GM19328 (cell line): ENCODE results near the gene FCHSD1.
A peak's percentile ranks its signal among the peaks of the same experiment; 100 is the strongest.

Experiments
- ATAC-seq: cut with Tn5 transposase; IDR thresholded peaks from one replicate; pipeline ENCODE4 v1.9.1; 2021; ENCODE audit warnings: mild to moderate bottlenecking, moderate library complexity; ENCODE audit not compliant: unreplicated experiment

The FCHSD1 gene

DNA sequence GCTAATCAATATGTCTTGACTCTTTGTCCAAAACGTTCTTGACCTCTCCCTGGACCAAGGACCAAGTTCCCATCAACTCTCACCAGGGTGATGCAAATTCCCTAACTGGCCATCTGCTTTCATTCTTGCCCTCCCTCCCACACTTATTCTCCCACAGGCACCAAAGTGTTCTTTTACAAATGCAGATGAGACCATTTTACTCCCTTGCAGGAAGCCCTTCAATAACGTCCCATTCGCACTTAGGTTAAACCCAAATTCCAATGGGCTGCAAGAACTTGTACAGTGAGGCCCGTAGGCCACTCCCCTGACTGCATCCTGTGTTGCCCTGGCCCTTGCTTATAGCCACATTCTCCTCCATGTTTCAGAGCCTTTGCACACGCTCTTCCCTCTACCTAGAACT lies 23.5 kb upstream of the FCHSD1 start:
- ATAC-seq: no peak

DNA sequence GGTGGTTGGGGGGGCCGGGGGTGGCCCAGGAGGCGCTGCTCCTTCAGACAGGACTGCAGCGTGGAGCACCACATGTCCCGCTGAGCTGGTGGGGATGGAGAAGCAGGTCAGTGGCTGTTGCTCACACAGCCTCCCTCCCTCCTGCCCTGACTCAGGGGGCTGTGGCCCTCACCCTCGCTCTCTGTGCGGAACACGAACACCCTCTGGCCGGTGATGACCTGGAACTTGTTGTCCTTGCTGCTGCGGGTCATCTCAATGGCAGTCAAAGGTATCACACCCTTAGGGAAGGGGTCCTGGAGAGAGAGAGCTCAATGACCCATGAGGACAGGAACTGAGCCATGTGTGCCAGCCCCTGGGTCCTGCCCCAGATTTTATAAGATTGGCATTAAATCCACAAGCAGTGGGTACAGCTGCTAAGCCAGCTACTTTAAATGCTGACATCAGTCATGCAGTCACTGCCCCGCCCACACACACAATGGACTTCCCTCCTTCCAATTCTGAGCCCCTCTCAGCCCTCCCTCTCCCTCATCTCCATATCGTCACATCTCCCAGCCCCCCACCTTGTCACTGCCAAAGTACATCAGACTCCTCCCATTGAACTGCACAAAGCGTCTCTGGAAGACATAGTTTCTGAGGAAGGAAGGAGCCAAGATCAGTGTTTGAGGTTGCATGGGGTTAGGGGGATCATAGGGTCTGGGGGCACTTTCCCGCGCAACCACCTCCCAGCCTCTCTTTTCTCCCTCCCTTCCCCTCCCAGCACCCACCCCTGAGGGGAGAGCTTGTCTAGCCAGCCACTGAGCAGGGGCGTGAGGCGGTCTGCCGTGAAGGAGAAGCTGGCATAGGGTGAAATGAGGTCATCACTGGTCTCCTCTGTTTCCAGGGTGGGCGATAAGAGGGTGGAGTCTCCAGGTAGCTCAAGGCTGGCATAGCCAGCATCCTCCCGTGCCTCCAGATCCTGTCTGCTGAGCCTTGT lies 21.9 kb upstream of the FCHSD1 start:
- no peak for ATAC-seq

DNA sequence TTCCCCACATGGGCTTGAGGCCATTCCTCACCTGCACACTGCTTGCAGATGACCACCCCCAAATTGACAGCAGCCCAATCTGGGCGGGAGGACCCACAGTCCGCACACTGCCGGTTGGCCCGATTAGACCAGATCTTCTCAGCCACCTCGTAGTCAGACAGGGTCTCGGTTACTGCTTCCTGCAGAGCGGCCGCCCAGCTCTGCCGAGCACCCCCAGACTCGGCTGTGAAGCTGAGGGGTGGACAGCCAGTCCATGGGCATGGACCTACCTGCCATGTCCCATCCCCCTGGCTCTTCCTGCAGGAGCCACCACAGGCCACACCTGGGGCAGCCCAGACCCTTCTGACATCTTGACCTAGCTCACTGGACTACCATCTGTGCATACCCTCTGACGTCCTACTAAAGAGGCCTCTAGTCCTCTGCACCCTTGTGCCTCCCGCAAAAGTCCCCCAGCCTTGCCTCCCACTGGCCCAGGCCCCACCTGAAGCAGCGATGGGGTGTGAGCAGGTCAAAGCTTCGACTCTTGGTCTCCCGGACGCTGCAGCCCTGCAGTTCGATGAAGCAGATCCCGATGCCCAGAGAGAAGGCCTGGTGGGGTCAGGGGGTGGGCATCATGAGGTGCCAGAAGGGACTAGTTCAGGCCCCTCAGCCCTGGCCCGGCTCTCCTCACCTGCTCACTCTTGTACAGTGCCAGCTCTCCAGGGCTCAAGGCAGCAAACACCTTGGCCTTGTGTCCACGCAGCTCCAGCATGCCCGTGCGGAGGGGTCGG lies 21.0 kb upstream of the FCHSD1 start:
- no peak for ATAC-seq

DNA sequence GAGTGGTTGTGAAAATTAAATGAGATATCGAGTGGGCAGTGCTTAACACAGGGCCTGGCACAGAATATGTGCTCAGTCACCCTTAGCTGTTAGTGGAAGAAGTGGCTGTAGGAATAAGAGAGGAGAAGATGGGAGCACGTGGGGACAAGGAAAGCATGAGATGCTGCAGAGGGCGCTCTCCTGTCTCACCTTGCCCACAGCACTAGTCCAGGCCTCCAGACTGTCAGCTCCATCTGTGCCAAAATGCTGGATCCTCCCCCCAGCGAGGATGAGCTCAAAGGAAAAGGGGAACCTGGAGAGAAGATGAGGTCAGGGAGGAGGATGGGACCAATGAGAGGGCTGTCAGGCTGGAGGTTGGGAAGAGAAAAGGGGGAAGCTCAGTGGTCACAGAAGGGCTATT lies 18.3 kb upstream of the FCHSD1 start:
- no peak for ATAC-seq

DNA sequence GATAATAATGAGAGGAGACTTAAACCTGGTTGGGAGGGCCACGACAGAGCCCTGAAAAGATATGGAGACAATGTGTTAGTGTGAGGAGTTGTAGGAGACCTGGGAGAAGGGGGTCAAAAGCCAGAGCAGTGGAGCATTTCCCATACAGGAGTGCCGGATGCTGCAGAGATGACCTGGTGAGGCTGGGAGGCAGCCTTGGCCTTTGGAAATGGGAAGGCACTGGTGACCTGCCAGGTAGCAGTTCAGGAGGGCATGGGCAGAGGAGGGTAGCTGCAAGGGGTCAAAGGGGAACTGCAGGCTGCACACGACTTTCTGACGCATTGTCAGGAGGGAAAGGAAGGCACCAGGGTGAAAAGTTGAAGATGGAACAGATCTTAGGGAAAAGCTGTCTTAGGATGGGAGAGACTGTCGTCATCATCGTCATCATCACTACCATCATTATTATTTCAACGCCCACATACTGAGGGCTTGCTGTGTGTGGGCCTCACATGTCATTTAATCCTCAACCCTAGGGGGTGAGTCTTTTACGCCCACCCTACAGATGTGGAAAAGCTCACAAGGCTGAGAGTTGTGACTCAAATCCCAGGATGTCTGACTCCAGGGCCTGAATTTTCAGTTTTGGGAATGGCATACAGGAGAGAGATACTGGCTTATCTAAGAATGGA lies 17.5 kb upstream of the FCHSD1 start:
- no peak for ATAC-seq

DNA sequence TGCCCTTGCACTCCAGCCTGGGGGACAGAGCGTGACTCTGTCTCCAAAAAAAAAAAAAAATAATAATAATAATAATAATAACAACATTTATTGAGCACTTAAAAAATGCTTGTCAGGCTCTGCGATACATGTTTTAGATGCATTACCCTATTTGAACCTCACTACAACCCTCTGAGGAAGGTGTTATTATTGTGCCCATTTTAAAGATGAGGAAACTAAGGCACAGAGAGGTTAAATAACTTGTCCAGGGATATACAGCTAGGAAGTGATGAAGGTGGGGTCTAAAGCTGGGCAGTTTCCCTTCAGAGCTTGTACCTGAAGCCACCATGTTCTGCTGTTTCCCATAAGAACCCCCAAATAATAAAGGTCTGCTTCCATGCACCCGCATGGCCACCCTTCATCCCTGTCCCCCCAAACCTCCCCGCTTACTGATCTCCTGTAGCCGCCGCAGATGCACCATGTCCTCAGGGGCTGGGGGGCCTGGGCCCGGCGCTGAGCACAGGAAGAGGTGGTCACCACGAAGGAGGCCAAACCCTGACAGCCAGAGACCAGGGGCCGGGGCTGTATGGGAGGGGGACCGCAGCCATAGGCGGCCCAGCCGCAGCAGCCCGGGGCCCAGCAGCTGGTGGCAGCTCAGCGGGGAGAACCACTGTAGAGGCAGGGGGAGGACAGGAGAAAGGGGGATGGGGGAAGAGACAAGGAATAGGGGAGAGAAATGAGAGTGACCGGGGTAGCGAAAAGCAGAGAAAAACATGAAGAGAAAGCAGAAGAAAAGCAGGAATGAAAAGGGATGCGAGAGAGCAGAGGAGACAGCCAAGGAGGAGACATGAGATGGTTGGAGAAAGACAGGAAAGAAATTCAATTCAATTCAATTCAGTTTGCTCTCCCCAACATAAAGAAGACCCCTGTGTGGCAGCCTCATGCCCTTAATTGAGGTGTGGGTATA lies 15.1 kb upstream of the FCHSD1 start:
- no peak for ATAC-seq

DNA sequence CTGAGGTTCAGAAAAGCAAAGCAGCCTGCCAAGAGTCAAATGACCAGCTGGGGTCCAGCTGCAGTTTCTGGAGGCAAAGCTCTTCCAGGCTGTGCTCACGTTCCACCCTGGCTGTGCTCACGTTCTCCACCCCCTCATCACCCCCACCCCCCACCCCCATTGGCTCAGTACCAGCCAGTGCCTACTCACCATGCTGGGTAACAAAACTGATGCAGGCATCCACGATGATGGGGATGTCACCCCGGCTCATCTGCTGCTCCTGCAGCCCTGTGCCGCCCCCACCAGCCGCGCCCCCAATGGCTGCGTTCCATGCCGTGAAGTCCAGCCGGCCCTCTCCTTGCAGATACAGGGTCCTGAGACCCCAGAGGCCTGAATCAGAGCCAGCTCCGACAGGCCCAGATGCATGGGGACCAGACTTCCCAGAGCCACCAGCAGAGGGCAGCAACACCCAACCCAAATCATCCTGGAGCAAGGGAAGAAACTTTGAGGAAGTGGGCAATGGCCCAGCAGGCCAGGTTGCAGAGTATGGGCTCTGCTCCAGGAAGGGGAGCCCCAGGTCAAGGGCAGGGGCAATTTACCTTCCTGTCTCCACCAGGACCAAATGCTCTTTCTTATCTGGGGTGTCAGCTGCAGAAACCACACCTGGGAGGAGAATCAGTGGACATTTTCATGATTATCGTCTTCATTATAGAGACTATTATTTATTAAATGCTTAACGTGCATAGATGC lies 13.7 kb upstream of the FCHSD1 start:
- peak; percentile 73 for ATAC-seq

DNA sequence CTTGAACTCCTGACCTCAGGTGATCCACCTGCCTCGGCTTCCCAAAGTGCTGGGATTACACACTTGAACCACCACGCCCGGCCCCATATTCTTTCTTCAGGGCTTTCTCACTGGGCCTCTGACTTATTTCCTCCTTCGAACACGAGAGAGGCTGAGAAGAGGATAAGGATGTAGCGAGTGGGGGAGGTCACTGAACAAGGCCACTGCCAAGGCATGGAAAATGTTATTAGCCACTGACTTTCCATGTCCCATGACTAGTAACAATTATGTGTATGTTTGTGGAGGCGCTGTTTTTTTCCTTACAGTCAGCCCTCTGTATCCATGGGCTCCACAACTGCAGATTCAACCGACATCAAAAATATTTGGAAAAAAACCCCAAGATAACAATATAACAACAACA lies 12.3 kb upstream of the FCHSD1 start:
- ATAC-seq: no peak

DNA sequence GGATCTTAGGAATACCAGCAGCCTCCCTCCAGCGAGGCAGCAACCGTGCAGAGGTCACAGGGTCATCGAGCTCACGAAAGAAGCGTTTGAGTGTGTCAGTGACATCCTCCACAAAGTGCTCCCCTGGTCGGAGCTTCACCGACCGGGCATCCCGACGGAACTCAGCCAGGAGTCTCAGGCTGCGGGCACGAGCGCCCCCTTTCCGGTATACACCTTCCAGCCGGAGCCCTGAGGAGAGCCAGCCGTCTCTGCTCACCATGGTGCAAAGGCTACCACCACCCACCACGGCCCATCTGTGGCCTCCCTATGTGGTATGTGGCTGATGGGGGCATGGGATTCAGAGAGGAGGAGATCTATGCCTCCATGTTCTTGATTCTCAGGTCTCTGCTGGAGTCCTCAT lies 10.8 kb upstream of the FCHSD1 start:
- no peak for ATAC-seq

DNA sequence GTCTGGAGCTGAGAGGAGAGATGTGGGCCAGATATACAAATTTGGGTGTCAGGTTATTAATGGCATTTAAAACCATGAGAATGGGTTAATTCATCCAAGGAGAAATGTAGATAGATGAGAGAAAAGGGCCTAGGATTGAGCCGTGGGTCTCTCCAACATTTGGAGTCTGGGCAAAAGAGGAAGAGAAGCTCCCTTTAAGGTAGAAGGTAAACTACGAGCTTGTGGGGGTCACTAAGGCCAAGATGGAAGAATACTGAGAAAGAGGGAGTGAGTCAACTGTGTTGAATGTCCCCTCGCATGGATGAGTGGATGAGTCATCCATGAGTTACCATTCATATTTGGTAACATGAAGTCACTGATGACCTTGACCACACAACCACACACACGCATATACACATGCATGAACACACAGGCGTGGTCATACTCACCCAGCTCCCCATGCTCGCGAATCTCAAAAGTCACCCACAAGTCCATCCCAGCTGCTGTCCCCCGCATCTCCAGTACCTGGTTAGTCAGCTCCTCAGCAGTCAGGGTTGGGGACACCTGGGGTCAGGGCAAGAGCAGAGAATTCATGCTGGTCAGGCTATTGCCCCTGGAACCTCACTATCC lies 6.8 kb upstream of the FCHSD1 start:
- no peak for ATAC-seq

DNA sequence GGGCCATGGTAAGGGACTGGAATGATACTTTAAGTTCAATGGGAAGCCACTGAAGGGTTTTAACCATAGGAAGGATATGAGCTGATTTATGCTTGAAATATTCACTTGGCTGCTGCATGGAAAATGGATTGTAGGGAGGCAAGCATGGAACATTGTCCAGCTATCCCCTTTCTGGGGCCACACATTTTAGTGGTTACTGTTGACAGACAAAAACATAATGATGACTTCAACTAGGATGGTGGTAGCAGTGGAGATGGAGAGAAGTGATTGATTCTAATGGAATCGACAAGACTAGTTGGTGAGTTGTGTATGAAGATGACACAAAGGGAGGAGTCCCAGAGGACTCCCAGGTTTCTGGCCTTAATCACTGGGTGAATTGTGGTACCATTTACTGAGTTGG lies 6.2 kb upstream of the FCHSD1 start:
- no peak for ATAC-seq

DNA sequence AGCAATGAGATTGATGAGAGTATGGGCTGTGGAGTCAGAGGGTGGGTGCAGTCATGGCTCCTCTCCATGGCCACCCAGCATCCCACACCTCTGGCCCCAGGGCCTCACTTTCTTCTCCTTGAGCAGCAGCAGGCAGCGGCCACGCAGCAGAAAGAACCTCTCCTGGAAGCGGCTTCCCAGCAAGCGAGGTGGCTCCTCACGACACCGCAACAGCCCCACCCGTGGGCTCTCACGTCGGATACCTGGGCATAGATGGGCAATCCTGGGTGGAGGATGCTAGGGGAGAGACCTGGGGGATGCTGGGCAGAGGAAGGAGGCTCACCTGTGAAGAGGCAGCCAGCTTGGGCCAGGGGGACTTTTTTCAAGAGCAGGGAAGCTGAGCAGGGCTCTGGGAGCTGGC lies 5.2 kb upstream of the FCHSD1 start:
- ATAC-seq: no peak

DNA sequence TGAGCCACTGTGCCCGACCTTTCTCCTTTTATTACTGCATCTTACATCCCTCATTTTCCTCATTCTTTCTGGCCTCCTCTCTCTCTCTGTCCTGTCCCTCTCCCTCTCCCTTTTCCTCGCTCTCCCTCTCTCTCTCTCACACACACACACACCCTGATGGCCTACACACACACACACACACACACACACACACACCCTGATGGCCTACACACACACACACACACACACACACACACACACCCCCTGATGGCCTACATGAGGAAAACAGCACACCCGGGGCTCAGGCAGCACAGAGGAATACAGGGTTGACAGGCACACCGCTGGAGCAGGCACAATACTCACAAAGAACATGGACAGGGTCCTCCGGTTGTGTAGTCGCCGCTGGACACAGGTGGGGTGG lies 3.8 kb upstream of the FCHSD1 start:
- no peak for ATAC-seq

DNA sequence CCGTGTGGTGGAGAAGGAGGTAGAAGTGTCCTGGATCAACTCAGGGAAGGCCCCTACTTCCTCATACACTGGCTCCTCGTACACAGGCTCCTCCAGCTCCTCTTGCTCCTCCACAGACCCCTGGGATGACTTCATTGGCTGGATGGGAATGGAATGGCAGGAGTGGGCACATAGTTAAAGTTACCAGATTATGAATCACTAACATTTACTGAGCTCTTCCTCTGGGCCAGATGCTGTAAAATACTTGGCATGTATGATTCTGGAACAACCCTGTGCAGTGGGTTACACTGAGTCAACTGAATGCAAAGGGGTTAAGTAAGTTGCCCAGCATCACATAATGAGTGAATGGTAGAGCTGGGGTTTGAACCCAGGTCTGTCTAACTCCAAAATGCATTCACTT lies 3.1 kb upstream of the FCHSD1 start:
- ATAC-seq: no peak

DNA sequence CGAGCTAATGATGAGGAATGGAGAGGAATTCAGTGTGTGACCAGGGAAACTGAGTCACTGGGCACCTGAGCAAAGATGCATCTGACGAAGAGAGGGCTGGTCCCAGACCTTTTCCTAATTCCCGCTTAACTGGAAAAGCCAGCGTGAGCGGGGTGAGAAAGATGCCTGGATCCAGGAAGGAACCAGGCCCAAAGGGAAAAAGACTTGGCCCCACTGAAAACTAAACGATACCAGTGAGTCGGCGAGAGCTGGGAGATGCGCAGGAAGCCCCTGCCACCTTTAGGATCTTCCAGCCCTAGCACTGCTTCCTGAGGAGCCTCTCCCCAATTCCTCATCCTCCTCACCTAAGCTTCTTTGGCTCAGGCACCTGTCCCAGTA lies 499 bp upstream of the FCHSD1 start:
- no peak for ATAC-seq

DNA sequence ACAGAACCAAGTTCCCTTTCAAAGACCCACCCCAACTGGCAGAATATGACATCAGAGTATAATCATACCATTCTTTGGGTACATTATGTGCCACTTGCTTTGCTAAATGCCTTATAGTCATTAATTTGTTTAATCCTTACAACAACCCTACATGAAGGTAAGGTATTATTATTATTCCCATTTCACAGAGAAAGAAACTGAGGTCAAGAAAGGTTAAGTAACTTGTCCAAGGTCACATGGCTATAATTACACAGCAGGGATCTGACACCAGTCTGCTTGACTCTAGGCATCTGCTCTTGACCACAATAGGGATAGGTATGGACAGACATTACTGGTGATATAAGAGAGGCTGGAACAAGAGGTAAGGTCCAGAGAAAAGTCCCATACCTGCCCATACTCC lies 1.2 kb downstream of the FCHSD1 start:
- ATAC-seq: no peak

DNA sequence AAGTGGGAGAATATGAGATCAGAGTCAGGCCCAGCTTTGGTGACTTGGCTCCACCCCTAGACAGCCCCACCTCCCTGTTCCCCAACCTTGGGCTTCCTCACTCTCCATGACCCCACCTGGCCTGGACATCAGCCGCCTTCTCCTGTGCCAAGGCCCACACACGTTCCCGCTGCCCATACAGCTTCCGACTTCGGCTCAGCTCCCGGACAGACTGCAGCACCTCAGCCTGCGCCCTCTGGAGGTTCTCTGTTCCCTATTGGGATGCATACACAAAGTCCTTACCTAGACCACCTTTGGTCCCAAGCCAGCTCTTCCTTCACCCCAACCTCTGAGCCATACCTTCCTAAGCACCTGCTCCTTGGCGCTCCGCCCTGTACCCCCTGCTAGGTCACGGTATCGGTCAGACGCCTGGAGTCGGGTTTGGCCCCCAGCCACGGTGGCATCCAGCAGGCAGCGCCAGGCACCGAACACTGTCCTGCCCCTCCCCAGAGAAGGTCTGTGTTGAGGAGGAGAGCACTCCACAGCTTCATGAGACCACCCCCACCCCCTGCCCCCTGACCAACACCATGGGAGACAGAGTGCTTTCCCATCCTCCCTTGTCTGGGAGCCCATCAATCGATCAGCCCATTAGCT lies 2.0 kb downstream of the FCHSD1 start:
- ATAC-seq: no peak

DNA sequence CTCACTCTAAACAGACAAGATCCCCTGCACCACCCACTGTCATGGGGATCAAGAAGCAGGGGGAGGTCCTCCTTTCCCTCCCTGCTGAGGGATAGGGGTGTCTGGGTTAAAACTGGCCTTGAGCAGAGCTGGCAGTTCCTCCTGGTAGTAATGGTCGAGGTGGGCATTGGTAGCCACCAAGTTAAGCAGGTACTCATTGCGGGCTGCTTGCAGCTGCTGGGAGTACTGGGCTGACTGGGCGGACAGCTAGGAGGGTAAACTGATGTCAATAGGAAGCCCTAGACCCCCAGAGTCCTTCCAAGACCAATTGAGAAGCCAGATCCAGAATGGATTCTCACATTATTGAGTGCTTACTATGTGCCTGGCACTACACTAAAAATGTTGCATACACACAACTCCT lies 3.4 kb downstream of the FCHSD1 start:
- ATAC-seq: no peak

DNA sequence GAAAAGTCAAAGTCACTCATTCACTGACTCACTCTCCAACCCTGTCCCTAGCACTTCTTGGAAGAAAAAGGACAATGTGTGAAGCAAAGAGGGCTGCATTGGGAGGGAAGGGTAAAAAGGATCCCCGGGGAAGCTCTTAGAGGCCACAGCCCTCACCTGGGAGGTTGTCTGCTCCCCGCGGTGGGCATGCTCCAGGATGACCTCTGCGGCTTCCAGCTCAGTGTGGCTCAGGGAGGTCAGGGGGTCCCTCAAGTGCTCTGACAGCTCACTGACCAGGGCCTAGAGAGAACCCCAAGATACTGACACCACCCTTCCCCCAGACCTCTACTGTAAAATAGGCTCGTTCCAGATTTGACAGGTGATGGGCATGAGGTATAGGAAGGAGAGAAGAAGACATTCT lies 4.0 kb downstream of the FCHSD1 start:
- ATAC-seq: no peak
